Measurements from ENCODE around the gene COX8A. TPM values are rescaled to one million over a fixed set of nuclear protein-coding genes. Genes with fewer than 3 reads are reported as not detected.
"Not testable (repeated sequence)": the region's sequence is repeated elsewhere in the genome, so short reads cannot be mapped to it uniquely, and the experiment has no call there.

Gene COX8A
- total RNA-seq, 1 donor from 2014 or later = 265 TPM

DNA sequence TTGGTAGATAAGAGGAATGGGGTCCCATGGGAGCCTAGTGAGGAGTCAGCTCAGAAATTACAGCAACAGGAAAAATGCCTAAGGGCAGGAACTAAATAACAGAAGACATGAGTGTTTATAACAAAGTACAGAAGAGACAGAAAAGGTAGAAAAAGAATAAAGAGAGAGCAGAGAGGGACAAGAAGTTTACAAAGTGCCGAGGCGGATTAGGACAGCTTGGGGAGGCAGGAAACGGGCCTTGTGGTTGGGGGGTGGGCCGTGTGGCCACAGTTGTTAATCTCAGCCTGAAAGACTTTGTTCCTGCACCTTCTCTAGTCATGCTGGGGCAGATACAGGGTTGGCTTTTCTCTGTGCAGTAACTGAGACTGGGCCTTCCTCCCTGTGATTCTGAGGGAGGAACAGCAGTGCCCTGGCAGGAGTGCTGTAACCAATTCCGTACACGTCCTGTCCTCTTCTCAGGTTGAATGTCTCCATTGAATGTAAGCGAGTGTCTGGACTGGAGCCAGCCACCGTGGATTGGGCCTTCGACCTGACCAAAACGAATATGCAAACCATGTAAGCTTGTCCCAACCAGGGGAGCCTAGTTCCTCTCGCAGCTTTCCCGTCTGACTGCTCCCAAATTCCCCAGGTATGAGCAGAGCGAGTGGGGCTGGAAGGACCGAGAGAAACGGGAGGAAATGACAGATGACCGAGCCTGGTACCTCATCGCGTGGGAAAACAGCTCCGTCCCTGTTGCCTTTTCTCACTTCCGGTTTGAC lies 22.5 kb upstream of the COX8A start:
- H3K27me3 Mint-ChIP-seq (ENCODE audit: unreplicated experiment) = no peaks in the 10 kb centered on the region
- no peak overlapping the region for H3K27ac Mint-ChIP-seq (ENCODE audit: unreplicated experiment)
- no peak overlapping the region for H3K4me3 Mint-ChIP-seq (ENCODE audit: unreplicated experiment)
- DNase-seq (ENCODE audit: extremely low spot score, unreplicated experiment) = no peak
- TF ChIP-seq, protein P1, sequence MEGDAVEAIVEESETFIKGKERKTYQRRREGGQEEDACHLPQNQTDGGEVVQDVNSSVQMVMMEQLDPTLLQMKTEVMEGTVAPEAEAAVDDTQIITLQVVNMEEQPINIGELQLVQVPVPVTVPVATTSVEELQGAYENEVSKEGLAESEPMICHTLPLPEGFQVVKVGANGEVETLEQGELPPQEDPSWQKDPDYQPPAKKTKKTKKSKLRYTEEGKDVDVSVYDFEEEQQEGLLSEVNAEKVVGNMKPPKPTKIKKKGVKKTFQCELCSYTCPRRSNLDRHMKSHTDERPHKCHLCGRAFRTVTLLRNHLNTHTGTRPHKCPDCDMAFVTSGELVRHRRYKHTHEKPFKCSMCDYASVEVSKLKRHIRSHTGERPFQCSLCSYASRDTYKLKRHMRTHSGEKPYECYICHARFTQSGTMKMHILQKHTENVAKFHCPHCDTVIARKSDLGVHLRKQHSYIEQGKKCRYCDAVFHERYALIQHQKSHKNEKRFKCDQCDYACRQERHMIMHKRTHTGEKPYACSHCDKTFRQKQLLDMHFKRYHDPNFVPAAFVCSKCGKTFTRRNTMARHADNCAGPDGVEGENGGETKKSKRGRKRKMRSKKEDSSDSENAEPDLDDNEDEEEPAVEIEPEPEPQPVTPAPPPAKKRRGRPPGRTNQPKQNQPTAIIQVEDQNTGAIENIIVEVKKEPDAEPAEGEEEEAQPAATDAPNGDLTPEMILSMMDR (IDR thresholded peaks at IDR 0.05) = no peak
- no peaks in the 10 kb centered on the region for H3K9me3 Mint-ChIP-seq (ENCODE audit: unreplicated experiment)
- peaks cover 8% of the 10 kb centered on the region for H3K4me1 Mint-ChIP-seq (ENCODE audit: unreplicated experiment)
- H3K36me3 Mint-ChIP-seq (ENCODE audit: unreplicated experiment) = peaks cover 33% of the 10 kb centered on the region

DNA sequence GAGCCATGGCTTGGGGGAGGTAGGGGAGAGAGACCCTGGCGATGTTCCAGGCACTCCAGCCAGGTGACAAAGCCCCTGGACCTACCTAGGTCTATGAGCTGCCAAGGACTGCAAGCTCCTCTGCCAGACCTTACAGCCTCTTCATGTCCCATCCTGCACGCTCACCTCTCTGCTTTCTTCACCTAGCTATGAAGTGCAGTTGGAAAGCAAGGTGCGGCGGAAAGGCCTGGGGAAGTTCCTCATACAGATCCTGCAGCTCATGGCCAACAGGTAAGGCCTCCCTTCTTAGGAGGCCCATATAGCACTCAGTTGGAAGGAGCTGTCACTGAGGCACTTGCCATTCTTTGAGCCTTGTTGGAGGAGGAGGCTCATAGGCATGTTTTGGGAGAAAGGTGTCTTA lies 21.9 kb upstream of the COX8A start:
- H3K9me3 Mint-ChIP-seq (ENCODE audit: unreplicated experiment) = no peaks in the 10 kb centered on the region
- no peak overlapping the region for H3K27ac Mint-ChIP-seq (ENCODE audit: unreplicated experiment)
- DNase-seq (ENCODE audit: extremely low spot score, unreplicated experiment) = no peak
- peaks cover 33% of the 10 kb centered on the region for H3K36me3 Mint-ChIP-seq (ENCODE audit: unreplicated experiment)
- no peak overlapping the region for H3K4me3 Mint-ChIP-seq (ENCODE audit: unreplicated experiment)
- H3K4me1 Mint-ChIP-seq (ENCODE audit: unreplicated experiment) = peaks cover 8% of the 10 kb centered on the region
- H3K27me3 Mint-ChIP-seq (ENCODE audit: unreplicated experiment) = no peaks in the 10 kb centered on the region
- TF ChIP-seq, protein P1 (IDR thresholded peaks at IDR 0.05) = no peak

DNA sequence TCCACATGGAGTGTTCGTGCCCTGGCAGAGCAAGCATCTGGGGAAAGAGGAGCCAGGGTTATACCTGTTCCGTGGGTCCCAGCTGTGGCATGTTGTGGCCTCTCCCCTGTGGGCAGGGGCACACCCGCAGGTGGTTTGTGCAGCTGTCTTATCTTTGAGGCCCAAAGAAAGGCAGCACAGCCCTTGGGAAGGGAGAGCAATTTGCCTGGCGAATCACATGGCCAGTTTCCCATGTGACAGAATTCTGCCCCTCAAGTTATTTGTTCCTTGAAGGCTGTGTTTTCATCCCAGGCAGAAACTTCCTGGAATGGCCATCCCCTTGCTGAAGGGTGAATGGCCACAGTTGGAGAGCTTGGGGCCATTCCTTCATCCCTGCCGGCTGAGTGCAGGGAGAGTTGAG lies 16.4 kb upstream of the COX8A start:
- no peak overlapping the region for H3K27ac Mint-ChIP-seq (ENCODE audit: unreplicated experiment)
- H3K4me3 Mint-ChIP-seq (ENCODE audit: unreplicated experiment) = no peak overlapping the region
- H3K9me3 Mint-ChIP-seq (ENCODE audit: unreplicated experiment) = no peaks in the 10 kb centered on the region
- no peak for DNase-seq (ENCODE audit: extremely low spot score, unreplicated experiment)
- TF ChIP-seq, protein P1 (IDR thresholded peaks at IDR 0.05) = no peak
- peaks cover 3% of the 10 kb centered on the region for H3K4me1 Mint-ChIP-seq (ENCODE audit: unreplicated experiment)
- no peaks in the 10 kb centered on the region for H3K27me3 Mint-ChIP-seq (ENCODE audit: unreplicated experiment)
- H3K36me3 Mint-ChIP-seq (ENCODE audit: unreplicated experiment) = peaks cover 20% of the 10 kb centered on the region

DNA sequence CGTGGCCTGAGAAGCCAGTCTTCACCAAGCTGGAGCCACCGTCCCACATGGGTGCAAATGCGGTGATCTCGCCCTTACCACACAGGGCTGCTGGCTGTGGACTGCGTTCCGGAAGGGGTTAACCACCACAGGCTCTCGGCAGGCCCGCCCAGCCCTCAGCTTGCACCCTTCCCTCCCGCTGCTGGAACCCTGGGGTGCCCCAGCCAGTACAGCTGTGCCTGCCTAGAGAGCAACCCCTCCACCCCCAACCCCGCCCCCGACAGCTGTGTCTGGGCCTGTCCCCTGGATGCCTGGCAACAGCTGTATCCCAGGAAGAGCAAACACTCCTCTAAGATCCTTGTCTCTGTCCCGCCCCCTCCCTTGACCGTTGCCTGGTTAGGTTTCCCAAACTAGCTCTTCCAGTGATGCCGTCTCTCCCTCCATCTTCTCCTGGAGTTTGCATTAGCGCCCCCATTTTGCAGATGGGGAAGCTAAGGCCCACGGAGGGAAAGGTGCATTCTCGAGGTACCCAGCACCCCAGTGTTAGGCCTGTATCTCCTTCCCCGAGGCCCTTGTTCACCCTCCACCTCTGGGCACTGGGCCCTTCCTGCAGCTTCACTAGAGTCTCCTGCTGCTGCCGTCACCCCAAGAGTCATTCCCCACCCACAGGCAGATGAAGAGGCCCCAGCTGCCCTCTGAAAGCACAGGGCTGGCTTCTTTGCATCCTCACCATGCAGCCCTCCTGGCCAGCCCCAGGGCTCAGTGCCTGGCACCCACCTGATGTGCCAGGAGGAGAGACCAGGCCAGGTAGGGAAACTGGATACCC lies 12.6 kb upstream of the COX8A start:
- peaks cover 3% of the 10 kb centered on the region for H3K4me1 Mint-ChIP-seq (ENCODE audit: unreplicated experiment)
- no peaks in the 10 kb centered on the region for H3K27me3 Mint-ChIP-seq (ENCODE audit: unreplicated experiment)
- no peaks in the 10 kb centered on the region for H3K9me3 Mint-ChIP-seq (ENCODE audit: unreplicated experiment)
- H3K27ac Mint-ChIP-seq (ENCODE audit: unreplicated experiment) = no peak overlapping the region
- TF ChIP-seq, protein P1 (IDR thresholded peaks at IDR 0.05) = no peak
- H3K4me3 Mint-ChIP-seq (ENCODE audit: unreplicated experiment) = no peak overlapping the region
- H3K36me3 Mint-ChIP-seq (ENCODE audit: unreplicated experiment) = no peaks in the 10 kb centered on the region
- no peak for DNase-seq (ENCODE audit: extremely low spot score, unreplicated experiment)

DNA sequence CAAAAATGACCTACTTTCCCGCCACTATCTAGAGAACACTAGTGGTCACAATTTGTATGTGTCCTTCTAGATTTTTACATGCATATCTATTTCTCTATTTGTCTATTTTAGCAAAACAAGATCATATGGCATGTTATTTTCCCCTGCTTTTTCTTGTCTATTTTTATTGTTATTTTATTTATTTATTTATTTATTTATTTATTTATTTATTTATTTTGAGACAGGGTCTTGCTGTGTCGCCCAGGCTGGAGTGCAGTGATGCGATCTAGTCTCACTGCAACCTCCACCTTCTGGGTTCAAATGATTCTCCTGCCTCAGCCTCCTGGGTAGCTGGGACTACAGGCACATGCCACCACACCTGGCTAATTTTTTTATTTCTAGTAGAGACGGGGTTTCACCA lies 10.5 kb upstream of the COX8A start:
- H3K27ac Mint-ChIP-seq (ENCODE audit: unreplicated experiment); H3K4me1 Mint-ChIP-seq (ENCODE audit: unreplicated experiment); H3K4me3 Mint-ChIP-seq (ENCODE audit: unreplicated experiment); H3K9me3 Mint-ChIP-seq (ENCODE audit: unreplicated experiment); H3K36me3 Mint-ChIP-seq (ENCODE audit: unreplicated experiment); DNase-seq (ENCODE audit: extremely low spot score, unreplicated experiment); H3K27me3 Mint-ChIP-seq (ENCODE audit: unreplicated experiment): not testable (repeated sequence)
